Stimulated activated CD8-positive, alpha-beta memory T cell treated with anti-CD3 and anti-CD28 coated beads, Interleukin-4, amount 100 ng/mL, for 48 hours (primary cell): Measurements from ENCODE around the gene RAI1.

Experiments used
- DNase-seq: peaks from one replicate; pipeline ENCODE4 v3.0.0-alpha.2; 2020

RAI1 gene

GRCh38 chr17:17737961-17738894 is 57.0 kb downstream of the RAI1 start:
- DNase-seq = no peak

- DNase-seq = no peak
Observed at GRCh38 chr17:17738901-17739300, 57.6 kb downstream of the RAI1 start.

- no peak for DNase-seq
Observed at GRCh38 chr17:17739388-17740066, 58.3 kb downstream of the RAI1 start.

GRCh38 chr17:17740615-17741348 is 59.5 kb downstream of the RAI1 start:
- peak; percentile 47 for DNase-seq

GRCh38 chr17:17741349-17742023 is 60.2 kb downstream of the RAI1 start:
- DNase-seq = no peak

- no peak for DNase-seq
Observed at GRCh38 chr17:17742133-17742621, 60.9 kb downstream of the RAI1 start.

- DNase-seq = no peak
Observed at GRCh38 chr17:17742688-17743390, 61.6 kb downstream of the RAI1 start.

- no peak for DNase-seq
Observed at GRCh38 chr17:17743391-17744112, 62.3 kb downstream of the RAI1 start.

GRCh38 chr17:17744116-17744515 is 62.9 kb downstream of the RAI1 start:
- no peak for DNase-seq

- DNase-seq = no peak
Observed at GRCh38 chr17:17745476-17746455, 64.5 kb downstream of the RAI1 start.

GRCh38 chr17:17748179-17748578 is 66.9 kb downstream of the RAI1 start:
- no peak for DNase-seq

GRCh38 chr17:17748604-17749003 is 67.3 kb downstream of the RAI1 start:
- no peak for DNase-seq

GRCh38 chr17:17749025-17749772 is 67.9 kb downstream of the RAI1 start:
- DNase-seq = no peak

- peak; percentile 62 for DNase-seq
Observed at GRCh38 chr17:17749921-17750320, 68.7 kb downstream of the RAI1 start.

GRCh38 chr17:17750881-17751280 is 69.6 kb downstream of the RAI1 start:
- DNase-seq = peak; percentile 51

- peak; percentile 49 for DNase-seq
Observed at GRCh38 chr17:17751489-17752088, 70.3 kb downstream of the RAI1 start.

GRCh38 chr17:17752089-17752820 is 71.0 kb downstream of the RAI1 start:
- DNase-seq = peak; percentile 98

GRCh38 chr17:17752821-17753321 is 71.6 kb downstream of the RAI1 start:
- DNase-seq = no peak
